CD4-positive, alpha-beta T cell (primary cell): ENCODE data around the gene PIK3CD. TPM values are rescaled to one million over a fixed set of nuclear protein-coding genes. Genes with fewer than 3 reads are reported as not detected.

Experiments used
- ATAC-seq: fragments of 200-7000 bp; cut with Tn5 transposase; one replicate; pipeline ENCODE4 v1.10.0; 2022; ENCODE audit warnings: mild to moderate bottlenecking; ENCODE audit not compliant: poor library complexity
- CTCF ChIA-PET: fragments of 350-600 bp; sonication (Branson Sonifier 250); formaldehyde crosslinking; loops from one replicate; lab custom pipeline; 2021; ENCODE audit warnings: antibody characterized with exemption, inconsistent platforms; lab: Charles Lee
- POLR2A ChIA-PET: fragments of 350-600 bp; sonication (Branson Sonifier 250); formaldehyde crosslinking; loops from one replicate; lab custom pipeline; 2021; ENCODE audit warnings: antibody characterized with exemption, inconsistent platforms; lab: Charles Lee
- DNase-seq, 14 experiments: peaks; one replicate each; pipeline ENCODE4 v3.0.0-alpha.2; 2013 to 2020; ENCODE audit warnings: mixed read lengths in 2 of 14
- H3K27ac ChIP-seq, 2 donors: one replicate each; pipeline versions ENCODE4 v1.5.1 to v1.7.0; 2013; ENCODE audit warnings: low read length in 2 of 2, low read depth in 1 of 2, mild to moderate bottlenecking in 1 of 2
- H3K27me3 ChIP-seq, 2 experiments: 1 replicate in 1 of 2; 2 replicates in 1 of 2; pipeline versions ENCODE4 v1.6.1 to v1.7.0; 2013; ENCODE audit warnings: low read length in 2 of 2, control low read depth in 1 of 2, mild to moderate bottlenecking in 1 of 2, moderate library complexity in 1 of 2; ENCODE audit not compliant: insufficient read depth in 2 of 2, control insufficient read depth in 1 of 2
- H3K36me3 ChIP-seq: one replicate; pipeline ENCODE4 v1.6.1; 2013; ENCODE audit warnings: low read length, control low read depth; ENCODE audit not compliant: insufficient read depth
- H3K4me1 ChIP-seq: one replicate; pipeline ENCODE4 v1.6.1; 2013; ENCODE audit warnings: low read length, control low read depth; ENCODE audit not compliant: insufficient read depth
- H3K4me3 ChIP-seq: one replicate; pipeline ENCODE4 v1.5.1; 2013; ENCODE audit warnings: mild to moderate bottlenecking, low read length, moderate library complexity
- H3K9me3 ChIP-seq, 2 experiments: 1 replicate in 1 of 2; 2 replicates in 1 of 2; pipeline versions ENCODE4 v1.6.1 to v1.7.0; 2013; ENCODE audit warnings: low read length in 2 of 2, mild to moderate bottlenecking in 2 of 2, control low read depth in 1 of 2, moderate library complexity in 1 of 2; ENCODE audit not compliant: control insufficient read depth in 1 of 2, insufficient read depth in 1 of 2
- H3K27ac Mint-ChIP-seq: one replicate; pipeline ENCODE4 v1.8.0; 2020; ENCODE audit warnings: mixed read lengths
- H3K27me3 Mint-ChIP-seq: one replicate; pipeline ENCODE4 v1.8.0; 2021; ENCODE audit warnings: mixed read lengths
- H3K36me3 Mint-ChIP-seq: one replicate; pipeline ENCODE4 v1.8.0; 2021; ENCODE audit warnings: low read depth, mixed read lengths
- H3K4me1 Mint-ChIP-seq: one replicate; pipeline ENCODE4 v1.8.0; 2021; ENCODE audit warnings: low read depth, mixed read lengths
- H3K4me3 Mint-ChIP-seq: one replicate; pipeline ENCODE4 v1.8.0; 2020; ENCODE audit warnings: mild to moderate bottlenecking, mixed read lengths
- H3K9me3 Mint-ChIP-seq: one replicate; pipeline ENCODE4 v1.8.0; 2020; ENCODE audit warnings: mixed read lengths
- CTCF ChIP-seq: fragments of 200-600 bp; IDR thresholded peaks from one replicate; pipeline ENCODE4 v1.8.0; 2022; ENCODE audit warnings: antibody characterized with exemption, mild to moderate bottlenecking
- intact Hi-C, 2 experiments: fragments of 100-400 bp; cut with DNase I in 1 of 2; cut with micrococcal nuclease in 1 of 2; formaldehyde crosslinking; loops; one replicate each; pipeline versions ENCODE4 v1.15.1 to v1.9.0; 2023 to 2025; cut with DNase I, micrococcal nuclease
- total RNA-seq, 174 experiments: library from RNA in 2 of 174; stranded (reverse) in 2 of 174; gene quantifications; one replicate each; pipeline ENCODE4 v1.2.3 and lab custom pipeline; 2021 to 2026

PIK3CD gene
- total RNA-seq, 2 experiments from 2014 or later = 202 to 213 TPM

- peak overlapping the region; percentile 92 for H3K27ac Mint-ChIP-seq
- H3K27ac ChIP-seq = peak overlapping the region in 1 of 2 donors; percentile 47
- CTCF ChIA-PET = interaction anchor here (1.6 to 9.6 kb wide), 2 partner anchors 21 to 34 kb away, joined by 5 to 117 read pairs; no protein-coding TSS in a partner anchor
Measured at GRCh38 chr1:9649769-9650168, 1.8 kb upstream of the PIK3CD start.

GRCh38 chr1:9651220-9651564 lies 339 bp upstream of the PIK3CD start:
- Histone ChIP-seq H3K27ac (peak overlapping the region; percentile 40 to 88), H3K36me3 (peaks cover 4% of the 10 kb centered on the region), H3K9me3 (no peaks in the 10 kb centered on the region), H3K4me1 (peaks cover 72% of the 10 kb centered on the region), H3K27me3 (no peaks in the 10 kb centered on the region), H3K4me3 (peak overlapping the region; percentile 93)
- H3K27me3 Mint-ChIP-seq = no peaks in the 10 kb centered on the region
- ChIA-PET CTCF (interaction anchor here (0.8 to 9.6 kb wide), 6 partner anchors 22 to 559 kb away, joined by 3 to 117 read pairs (median 4); partner anchors contain the start of gene KIF1B), POLR2A (interaction anchor here (1.2 to 14.1 kb wide), 12 partner anchors 9 to 417 kb away, joined by 3 to 512 read pairs (median 33); no protein-coding TSS in a partner anchor)
- ATAC-seq (no peak), DNase-seq (no peak)
- H3K36me3 Mint-ChIP-seq = peaks cover 30% of the 10 kb centered on the region
- intact Hi-C loops = loop anchor here in 1 of 2 experiments (1.0 to 5.0 kb wide), 2 partner anchors 24 to 66 kb away; no protein-coding TSS in a partner anchor
- H3K4me3 Mint-ChIP-seq = peak overlapping the region; percentile 100
- no peaks in the 10 kb centered on the region for H3K9me3 Mint-ChIP-seq
- peak overlapping the region; percentile 92 for H3K27ac Mint-ChIP-seq
- H3K4me1 Mint-ChIP-seq = peaks cover 71% of the 10 kb centered on the region
- no peak for TF ChIP-seq CTCF

More at GRCh38 chr1:9649769-9650168, 1.8 kb upstream of the PIK3CD start:
- intact Hi-C loops = loop anchor here in 1 of 2 experiments (5.0 kb wide), 1 partner anchor 68 kb away; no protein-coding TSS in a partner anchor
- Histone ChIP-seq H3K4me1 (peaks cover 72% of the 10 kb centered on the region), H3K27me3 (no peaks in the 10 kb centered on the region), H3K4me3 (no peak overlapping the region), H3K36me3 (no peaks in the 10 kb centered on the region), H3K9me3 (no peaks in the 10 kb centered on the region)
- Mint-ChIP-seq H3K27me3 (no peaks in the 10 kb centered on the region), H3K4me1 (peaks cover 67% of the 10 kb centered on the region), H3K9me3 (no peaks in the 10 kb centered on the region), H3K4me3 (peak overlapping the region; percentile 100), H3K36me3 (peaks cover 26% of the 10 kb centered on the region)
- DNase-seq (no peak), ATAC-seq (no peak)
- POLR2A ChIA-PET = interaction anchor here (7.4 to 14.1 kb wide), 4 partner anchors 10 to 69 kb away, joined by 164 to 512 read pairs (median 214); no protein-coding TSS in a partner anchor
- no peak for TF ChIP-seq CTCF

GRCh38 chr1:9652379-9653209 lies 1.1 kb downstream of the PIK3CD start:
- no peaks in the 10 kb centered on the region for H3K9me3 ChIP-seq
- Mint-ChIP-seq H3K27me3 (no peaks in the 10 kb centered on the region), H3K9me3 (no peaks in the 10 kb centered on the region), H3K4me1 (peaks cover 79% of the 10 kb centered on the region), H3K27ac (peak overlapping the region; percentile 97), H3K4me3 (peak overlapping the region; percentile 98), H3K36me3 (peaks cover 35% of the 10 kb centered on the region)
- H3K36me3 ChIP-seq = peaks cover 5% of the 10 kb centered on the region
- peak overlapping the region; percentile 93 for H3K4me3 ChIP-seq
- DNase-seq = peak; percentile 55 to 90 (median 72)
- ChIA-PET CTCF (interaction anchor here (0.8 to 9.6 kb wide), 7 partner anchors 24 to 364 kb away, joined by 3 to 117 read pairs (median 3); no protein-coding TSS in a partner anchor), POLR2A (interaction anchor here (0.6 to 14.1 kb wide), 20 partner anchors 13 to 419 kb away, joined by 3 to 512 read pairs (median 4); no protein-coding TSS in a partner anchor)
- peak overlapping the region; percentile 61 to 88 for H3K27ac ChIP-seq
- ATAC-seq = peak; percentile 56
- intact Hi-C loops = loop anchor here (1.0 to 5.0 kb wide), 5 partner anchors 23 to 65 kb away; no protein-coding TSS in a partner anchor
- no peak for TF ChIP-seq CTCF
- H3K4me1 ChIP-seq = peaks cover 76% of the 10 kb centered on the region
- H3K27me3 ChIP-seq = no peaks in the 10 kb centered on the region
